Astrocyte (in vitro differentiated cells and primary cell): ENCODE results near the gene BAIAP3.

Experiments used
- CTCF ChIP-seq: IDR thresholded peaks from 2 replicates; pipeline ENCODE4 v1.5.1; 2011; ENCODE audit warnings: low read depth, mild to moderate bottlenecking, inconsistent platforms, low read length, moderate library complexity; ENCODE audit not compliant: insufficient read depth
- EZH2 ChIP-seq: IDR thresholded peaks from 2 replicates; pipeline ENCODE4 v1.6.1; 2012; ENCODE audit warnings: mild to moderate bottlenecking, low read length, inconsistent platforms; ENCODE audit not compliant: insufficient read depth

- no peak for TF ChIP-seq CTCF
- no peak for TF ChIP-seq EZH2
Observed at GRCh38 chr16:1380195-1380594, 46.8 kb downstream of the BAIAP3 start.
